Left forelimb (tissue), 1 donor: Measurements from ENCODE around the gene FAR1.
"Not testable (repeated sequence)": the region's sequence is repeated elsewhere in the genome, so short reads cannot be mapped to it uniquely, and the experiment has no call there.

ENCODE experiments used
- DNase-seq: peaks from one replicate; pipeline ENCODE4 v3.0.0-alpha.2; 2018; ENCODE audit warnings: low spot score

The FAR1 gene

GRCh38 chr11:13705710-13706109, 37.2 kb downstream of the FAR1 start:
- no peak for DNase-seq

- no peak for DNase-seq
These were observed 45.5 kb downstream of the FAR1 start for GRCh38 chr11:13713982-13714381.

GRCh38 chr11:13717331-13717730, 48.9 kb downstream of the FAR1 start:
- DNase-seq = no peak

GRCh38 chr11:13718394-13718793, 49.9 kb downstream of the FAR1 start:
- no peak for DNase-seq

GRCh38 chr11:13720940-13721339, 52.5 kb downstream of the FAR1 start:
- no peak for DNase-seq

- no peak for DNase-seq
These were observed 53.3 kb downstream of the FAR1 start for GRCh38 chr11:13721760-13722159.

GRCh38 chr11:13726456-13726855, 58.0 kb downstream of the FAR1 start:
- DNase-seq = no peak

GRCh38 chr11:13728076-13728475, 59.6 kb downstream of the FAR1 start:
- no peak for DNase-seq

GRCh38 chr11:13734530-13734929, 66.1 kb downstream of the FAR1 start:
- DNase-seq = no peak

- DNase-seq = no peak
These were observed 76.7 kb downstream of the FAR1 start for GRCh38 chr11:13745165-13745564.

GRCh38 chr11:13753316-13753715, 84.8 kb downstream of the FAR1 start:
- not testable (repeated sequence) for DNase-seq

- no peak for DNase-seq
These were observed 90.6 kb downstream of the FAR1 start for GRCh38 chr11:13759050-13759449.

GRCh38 chr11:13760115-13760514, 91.6 kb downstream of the FAR1 start:
- DNase-seq = no peak

GRCh38 chr11:13761250-13761649, 92.8 kb downstream of the FAR1 start:
- DNase-seq = no peak

GRCh38 chr11:13761716-13762115, 93.2 kb downstream of the FAR1 start:
- DNase-seq = no peak

GRCh38 chr11:13762718-13763117, 94.2 kb downstream of the FAR1 start:
- DNase-seq = no peak

GRCh38 chr11:13763341-13763740, 94.9 kb downstream of the FAR1 start:
- DNase-seq = no peak

GRCh38 chr11:13765886-13766285, 97.4 kb downstream of the FAR1 start:
- DNase-seq = no peak

GRCh38 chr11:13767471-13767870, 99.0 kb downstream of the FAR1 start:
- no peak for DNase-seq

- no peak for DNase-seq
These were observed 100.7 kb downstream of the FAR1 start for GRCh38 chr11:13769188-13769587.

GRCh38 chr11:13771151-13771550, 102.7 kb downstream of the FAR1 start:
- DNase-seq = no peak

GRCh38 chr11:13772223-13773046, 104.0 kb downstream of the FAR1 start:
- no peak for DNase-seq

- no peak for DNase-seq
These were observed 107.0 kb downstream of the FAR1 start for GRCh38 chr11:13775471-13775870.

GRCh38 chr11:13776134-13776815, 107.8 kb downstream of the FAR1 start:
- DNase-seq = no peak
